ENCODE results near the gene STAG3.
A peak's percentile ranks its signal among the peaks of the same experiment; 100 is the strongest.
"Not testable (repeated sequence)": the region's sequence is repeated elsewhere in the genome, so short reads cannot be mapped to it uniquely, and the experiment has no call there.

STAG3 gene

DNA sequence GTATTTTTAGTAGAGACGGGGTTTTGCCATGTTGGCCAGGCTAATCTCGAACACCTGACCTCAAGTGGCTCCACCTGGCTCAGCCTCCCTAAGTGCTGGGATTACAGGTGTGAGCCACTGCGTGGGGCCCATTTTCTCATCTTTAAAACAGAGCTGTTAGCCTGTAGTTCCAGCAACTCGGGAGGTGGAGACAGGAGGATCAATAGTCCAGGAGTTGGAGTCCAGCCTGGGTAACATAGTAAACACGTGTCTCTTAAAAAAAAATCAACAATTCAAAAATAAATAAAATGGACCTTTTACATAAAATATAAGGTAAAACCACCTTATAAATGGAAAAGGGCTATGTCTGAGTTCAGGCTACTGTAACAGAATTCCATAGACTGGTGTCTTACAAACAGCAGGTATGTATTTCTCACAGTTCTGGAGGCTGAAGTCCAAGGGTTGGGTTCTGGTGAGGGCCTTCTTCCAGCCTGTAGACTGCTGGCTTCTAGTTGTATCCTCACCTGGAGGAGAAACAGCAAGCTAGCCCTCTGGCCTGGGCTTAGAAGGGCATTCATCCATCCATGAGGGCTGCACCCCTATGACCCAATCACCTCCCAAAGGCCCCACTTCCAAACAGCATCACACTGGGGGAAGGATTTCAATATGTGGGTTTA is 35.0 kb downstream of the STAG3 start:
- no peak for DNase-seq (ENCODE audit: low spot score)

DNA sequence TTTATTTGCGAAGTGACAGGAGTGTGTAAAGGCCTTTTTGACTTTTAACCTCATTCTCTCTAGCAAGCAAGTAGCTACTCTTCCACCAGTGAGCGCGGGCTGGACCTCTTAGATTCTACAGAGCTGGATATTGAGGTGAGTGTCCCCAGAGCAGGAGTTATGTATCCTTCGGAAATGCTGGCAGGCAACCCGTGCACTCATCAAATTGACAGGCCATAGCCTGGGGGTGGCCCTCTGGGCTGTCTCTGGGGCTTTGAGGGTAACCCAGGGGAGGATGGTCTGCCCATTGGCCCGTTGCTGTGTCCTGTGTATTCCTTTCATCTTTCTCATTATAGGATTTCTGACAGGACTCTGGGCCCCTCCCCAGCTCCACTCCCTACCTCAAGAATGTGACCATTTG is 36.0 kb downstream of the STAG3 start:
- no peak for DNase-seq (ENCODE audit: low spot score)

DNA sequence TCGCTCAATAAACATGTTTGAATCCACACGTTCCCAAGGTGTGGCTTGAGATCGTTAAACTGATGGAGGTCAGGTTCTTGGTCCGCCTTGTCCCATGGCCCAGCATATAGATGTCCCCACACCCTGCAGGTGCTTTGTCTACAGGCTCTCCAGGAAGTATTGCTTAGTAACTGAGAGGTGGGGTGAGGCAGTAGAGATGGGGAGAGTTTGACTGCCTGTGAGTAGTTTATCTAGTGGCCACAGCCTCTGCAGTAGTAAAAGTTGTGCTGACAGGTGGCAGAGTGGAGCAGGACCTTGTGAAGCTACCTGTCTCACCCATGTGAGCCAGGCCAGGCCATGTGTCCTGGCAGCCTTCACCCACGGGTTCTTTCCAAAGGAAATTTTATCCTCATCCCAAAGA is 36.6 kb downstream of the STAG3 start:
- DNase-seq (ENCODE audit: low spot score), result not testable (repeated sequence)

DNA sequence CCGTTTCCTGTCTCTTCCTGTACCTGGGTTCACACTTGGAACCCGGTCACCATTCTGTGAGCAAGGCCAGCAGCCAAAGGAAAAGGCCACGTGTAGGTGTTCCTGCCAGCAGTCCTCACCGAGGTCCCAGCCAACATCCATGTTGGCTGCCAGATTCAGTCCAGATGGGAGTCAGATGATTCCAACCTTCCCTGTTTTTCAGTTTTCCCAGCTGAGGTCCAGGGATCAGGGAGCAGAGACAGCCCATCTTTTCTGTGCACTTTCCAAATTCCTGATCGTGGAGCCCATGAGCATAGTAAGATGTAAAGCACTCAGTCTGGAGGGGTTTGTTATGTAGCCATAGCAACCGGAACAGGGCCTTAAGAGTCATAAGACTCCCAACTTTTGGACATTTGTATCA is 38.2 kb downstream of the STAG3 start:
- no peak for DNase-seq (ENCODE audit: low spot score)

DNA sequence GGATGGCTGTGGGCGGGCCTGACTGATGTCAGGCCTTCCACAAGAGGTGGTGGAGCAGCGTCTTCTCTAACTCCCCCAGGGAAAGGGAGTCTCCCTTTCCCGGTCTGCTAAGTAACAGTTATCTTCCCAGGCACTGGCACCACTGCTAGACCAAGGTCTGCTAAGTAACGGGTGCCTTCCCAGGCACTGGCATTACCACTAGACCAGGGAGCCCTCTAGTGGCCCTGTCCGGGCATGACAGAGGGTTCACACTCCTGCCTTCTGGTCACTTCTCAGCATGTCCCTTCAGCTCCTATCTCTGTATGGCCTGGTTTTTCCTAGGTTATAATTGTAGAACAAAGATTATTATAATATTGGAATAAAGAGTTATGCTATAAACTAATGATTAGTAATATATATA is 40.2 kb downstream of the STAG3 start:
- peak; percentile 84 for DNase-seq (ENCODE audit: low spot score)

DNA sequence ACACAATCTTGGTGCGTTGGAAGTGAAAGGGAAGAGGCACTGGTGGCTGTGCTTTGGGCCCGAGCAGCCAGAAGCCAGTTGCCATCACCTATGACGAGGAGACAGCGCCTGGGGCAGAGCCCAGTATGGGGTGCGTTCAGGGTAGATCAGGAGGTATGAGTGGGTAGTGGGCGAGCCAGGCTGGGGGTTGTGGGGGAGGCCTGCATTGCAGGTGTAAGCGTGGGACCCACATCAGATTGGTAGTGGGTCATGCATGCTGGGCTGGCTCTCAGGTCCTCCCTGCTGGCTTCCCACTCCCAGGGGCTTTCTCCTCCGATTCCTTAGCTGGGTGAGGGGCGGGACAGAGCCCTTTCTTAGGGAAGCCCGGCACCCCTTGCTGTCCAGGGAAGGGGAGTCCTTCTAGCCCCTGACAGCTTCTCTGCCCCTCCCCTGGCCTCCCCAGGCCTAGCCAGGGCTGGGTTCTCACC is 41.6 kb downstream of the STAG3 start:
- DNase-seq (ENCODE audit: low spot score), result no peak

DNA sequence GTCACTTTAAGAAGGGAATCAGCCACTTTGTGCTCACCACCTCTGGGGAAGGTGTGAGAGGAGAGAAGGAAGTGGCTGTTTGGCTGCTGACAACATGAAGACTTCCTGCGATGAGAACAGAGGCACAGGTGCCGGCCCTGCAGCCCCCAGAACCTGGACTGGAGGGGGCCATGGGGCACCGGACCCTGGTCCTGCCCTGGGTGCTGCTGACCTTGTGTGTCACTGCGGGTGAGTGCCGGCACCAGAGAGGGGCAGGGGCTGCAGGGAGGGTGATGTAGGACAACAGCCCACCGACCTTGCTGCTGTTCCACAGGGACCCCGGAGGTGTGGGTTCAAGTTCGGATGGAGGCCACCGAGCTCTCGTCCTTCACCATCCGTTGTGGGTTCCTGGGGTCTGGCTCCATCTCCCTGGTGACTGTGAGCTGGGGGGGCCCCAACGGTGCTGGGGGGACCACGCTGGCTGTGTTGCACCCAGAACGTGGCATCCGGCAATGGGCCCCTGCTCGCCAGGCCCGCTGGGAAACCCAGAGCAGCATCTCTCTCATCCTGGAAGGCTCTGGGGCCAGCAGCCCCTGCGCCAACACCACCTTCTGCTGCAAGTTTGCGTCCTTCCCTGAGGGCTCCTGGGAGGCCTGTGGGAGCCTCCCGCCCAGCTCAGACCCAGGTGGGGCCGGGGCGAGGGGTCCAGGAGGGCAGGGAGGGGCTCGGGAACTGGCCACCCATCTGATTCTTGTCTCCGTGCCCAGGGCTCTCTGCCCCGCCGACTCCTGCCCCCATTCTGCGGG is 42.3 kb downstream of the STAG3 start, which contains the start of gene PVRIG:
PVRIG (plus strand) TSS at position 149 of the 785 bp plus-strand sequence; CDS start at position 171, 22 bp downstream.
- DNase-seq (ENCODE audit: low spot score), result not testable (repeated sequence)

DNA sequence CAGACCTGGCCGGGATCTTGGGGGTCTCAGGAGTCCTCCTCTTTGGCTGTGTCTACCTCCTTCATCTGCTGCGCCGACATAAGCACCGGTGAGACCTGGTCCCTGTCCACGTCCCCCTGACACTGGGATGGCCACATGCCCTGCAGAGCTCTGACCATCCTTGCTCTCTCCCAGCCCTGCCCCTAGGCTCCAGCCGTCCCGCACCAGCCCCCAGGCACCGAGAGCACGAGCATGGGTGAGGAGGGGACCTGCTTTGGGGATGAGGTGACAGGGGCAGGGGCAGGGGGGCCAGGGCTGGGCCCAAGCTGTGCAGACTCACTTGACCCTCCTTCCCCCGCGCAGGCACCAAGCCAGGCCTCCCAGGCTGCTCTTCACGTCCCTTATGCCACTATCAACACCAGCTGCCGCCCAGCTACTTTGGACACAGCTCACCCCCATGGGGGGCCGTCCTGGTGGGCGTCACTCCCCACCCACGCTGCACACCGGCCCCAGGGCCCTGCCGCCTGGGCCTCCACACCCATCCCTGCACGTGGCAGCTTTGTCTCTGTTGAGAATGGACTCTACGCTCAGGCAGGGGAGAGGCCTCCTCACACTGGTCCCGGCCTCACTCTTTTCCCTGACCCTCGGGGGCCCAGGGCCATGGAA is 43.0 kb downstream of the STAG3 start:
- DNase-seq (ENCODE audit: low spot score), result no peak

DNA sequence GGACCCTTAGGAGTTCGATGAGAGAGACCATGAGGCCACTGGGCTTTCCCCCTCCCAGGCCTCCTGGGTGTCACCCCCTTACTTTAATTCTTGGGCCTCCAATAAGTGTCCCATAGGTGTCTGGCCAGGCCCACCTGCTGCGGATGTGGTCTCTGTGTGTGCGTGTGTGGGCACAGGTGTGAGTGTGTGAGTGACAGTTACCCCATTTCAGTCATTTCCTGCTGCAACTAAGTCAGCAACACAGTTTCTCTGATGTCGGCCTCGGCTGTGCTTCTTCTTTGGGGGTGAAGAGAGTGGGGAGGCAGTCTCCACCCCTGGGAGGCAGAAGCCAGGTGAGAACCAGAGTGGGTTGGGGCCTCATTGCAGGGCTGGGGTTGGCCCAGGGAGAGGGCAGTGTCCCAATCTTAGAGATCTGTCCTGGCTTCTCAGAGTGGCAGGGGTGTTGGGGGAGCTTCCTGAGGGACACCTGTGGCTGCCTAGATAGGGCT is 43.6 kb downstream of the STAG3 start:
- DNase-seq (ENCODE audit: low spot score), result peak; percentile 79

DNA sequence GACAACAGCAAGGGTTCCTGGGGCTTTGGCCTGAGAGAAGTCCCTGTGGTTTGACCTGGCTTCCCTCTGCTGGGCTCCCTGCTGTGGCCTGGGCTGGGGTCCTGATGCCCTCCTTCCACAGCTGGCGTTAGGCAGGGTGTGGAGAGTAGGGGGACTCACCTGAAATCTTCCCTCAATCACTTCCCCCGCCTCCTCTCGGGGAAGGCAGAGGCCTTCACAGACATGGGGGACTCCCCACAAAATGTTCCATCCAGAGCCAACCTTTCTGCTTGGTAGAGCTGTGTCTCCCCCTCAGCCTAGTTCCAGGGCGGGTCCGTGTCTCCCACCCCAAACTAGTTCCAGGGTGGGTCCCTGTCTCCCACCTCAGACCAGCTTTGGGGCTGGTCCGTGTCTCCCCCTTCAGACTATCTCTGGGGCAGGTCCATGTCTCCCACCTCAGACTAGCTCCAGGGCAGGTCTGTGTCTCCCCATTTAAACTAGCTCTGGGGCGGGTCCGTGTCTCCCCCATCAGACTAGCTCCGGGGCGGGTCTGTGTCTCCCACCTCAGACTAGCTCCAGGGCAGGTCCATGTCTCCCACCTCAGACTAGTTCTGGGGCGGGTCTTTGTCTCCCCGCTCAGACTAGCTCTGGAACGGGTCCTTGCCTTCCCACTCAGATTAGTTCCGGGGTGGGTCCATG is 44.2 kb downstream of the STAG3 start:
- DNase-seq (ENCODE audit: low spot score), result no peak

DNA sequence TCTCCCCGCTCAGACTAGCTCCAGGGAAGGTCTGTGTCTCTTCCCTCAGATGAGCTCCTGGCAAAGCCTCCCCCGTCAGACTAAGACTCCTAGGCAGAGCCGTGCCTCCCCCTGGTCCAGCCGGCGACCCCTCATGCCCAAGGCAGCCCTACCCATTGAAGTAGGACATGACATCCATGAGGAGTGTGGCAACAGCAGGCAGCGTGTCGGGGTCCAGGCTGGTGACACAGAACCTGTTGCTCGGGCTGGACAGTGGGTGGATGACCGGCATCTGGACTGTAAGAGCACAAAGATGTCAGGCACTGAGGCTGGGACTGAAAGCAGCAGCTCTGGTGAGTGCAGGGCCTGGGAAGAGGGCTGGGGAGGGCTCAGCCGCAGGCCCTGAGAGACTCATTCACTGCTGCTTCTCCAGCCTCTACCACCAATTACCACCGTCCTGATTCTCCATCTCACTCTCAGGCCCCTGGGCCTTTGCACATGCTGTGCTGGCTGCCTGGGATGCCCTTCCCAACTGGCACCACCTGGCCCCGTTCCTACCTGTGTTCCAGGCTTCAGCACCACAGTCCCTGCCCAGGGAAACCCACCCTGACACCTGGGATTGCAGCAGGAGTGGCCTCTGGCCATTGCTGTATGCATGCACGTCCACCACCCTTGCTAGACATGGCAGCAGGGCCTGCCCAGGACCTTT is 44.9 kb downstream of the STAG3 start:
- no peak for DNase-seq (ENCODE audit: low spot score)

DNA sequence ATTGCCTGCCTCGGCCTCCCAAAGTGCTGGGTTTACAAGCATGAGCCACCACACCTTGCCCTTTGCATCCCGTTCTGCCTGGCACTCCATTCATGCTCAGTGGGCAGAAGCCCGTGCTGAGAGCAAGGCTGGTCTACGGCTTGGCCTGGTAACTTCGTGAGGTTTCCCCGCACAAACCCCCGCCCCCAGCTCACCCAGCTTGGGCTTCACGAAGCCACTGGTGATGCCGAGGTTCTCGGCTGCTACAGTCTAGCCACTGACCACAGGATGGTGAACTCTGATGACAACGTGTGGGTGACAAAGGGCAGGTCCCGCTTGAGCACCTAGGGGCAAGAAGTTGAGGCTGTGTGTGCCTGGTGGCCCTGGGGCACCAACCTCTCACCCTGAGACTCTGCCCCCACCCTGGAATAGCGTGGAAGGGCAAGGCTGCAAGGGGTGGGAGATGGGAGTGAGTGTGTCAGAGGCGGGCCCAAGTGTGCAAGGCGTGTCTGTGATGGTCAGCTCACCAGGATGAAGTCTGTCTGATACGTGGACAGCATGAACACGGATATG is 45.7 kb downstream of the STAG3 start:
- not testable (repeated sequence) for DNase-seq (ENCODE audit: low spot score)

DNA sequence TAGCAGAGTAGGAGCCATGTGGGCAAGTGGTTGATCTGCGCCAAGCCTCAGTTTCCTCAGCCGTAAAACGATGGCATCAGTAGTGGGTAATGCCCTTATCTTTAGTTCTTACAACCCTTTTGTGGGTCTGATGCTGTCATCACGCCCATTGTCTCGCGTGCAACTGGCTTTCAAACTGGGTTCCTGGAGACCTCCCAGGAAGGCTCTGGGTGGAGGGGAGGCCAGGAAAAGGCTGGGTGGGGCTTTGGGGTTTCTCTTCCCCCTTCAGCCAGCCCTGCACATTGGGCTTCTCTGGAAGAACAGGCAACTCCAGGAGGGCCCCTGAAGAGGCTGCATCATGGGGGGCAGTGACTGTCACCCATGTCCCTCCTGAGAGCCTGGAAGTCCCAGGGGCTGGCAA is 47.2 kb downstream of the STAG3 start:
- not testable (repeated sequence) for DNase-seq (ENCODE audit: low spot score)

DNA sequence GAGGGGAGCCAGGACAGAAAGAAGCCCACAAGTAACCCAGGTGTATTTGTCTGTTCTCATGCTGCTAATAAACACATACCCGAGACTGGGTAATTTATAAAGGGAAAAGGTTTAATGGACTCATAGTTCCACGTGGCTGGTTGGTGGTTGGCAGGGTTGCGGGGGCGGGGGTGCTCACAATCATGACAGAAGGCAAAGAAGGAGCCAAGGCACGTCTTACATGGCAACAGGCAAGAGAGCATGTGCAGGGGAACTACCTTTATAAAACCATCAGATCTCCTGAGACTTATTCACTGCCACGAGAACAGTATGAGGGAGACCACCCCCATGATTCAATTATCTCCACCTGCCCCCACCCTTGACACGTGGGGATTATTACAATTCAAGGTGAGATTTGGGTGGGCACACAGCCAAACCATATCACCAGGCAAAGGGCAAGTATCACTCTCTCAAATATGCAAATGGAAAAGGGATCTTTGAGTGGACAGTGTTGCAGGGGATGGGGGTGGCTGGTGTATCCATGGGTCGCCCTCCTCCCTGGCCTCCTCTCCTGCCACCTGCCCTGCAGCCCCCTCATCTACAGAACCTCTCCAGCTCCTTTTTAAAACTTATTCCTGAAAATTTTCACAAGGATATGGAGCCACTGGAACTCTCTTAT is 57.1 kb downstream of the STAG3 start:
- not testable (repeated sequence) for DNase-seq (ENCODE audit: low spot score)

DNA sequence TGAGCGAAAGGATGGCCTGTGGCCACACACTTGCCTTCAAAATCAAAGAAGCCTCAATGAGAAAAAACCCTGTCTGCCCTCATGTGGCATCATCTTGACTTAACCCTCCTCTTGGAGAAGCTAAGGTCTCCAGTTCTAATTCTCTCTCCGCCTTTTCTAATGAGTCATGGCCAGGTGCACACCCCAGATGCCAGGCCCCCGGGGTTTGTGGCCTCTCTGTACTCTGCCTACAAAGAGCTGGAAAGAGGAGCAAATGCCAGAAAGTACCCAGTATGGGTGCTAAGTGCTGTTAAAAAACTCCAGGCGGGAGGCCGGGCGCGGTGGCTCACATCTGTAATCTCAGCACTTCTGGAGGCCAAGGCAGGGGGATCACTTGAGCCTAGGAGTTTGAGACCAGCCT is 62.3 kb downstream of the STAG3 start:
- DNase-seq (ENCODE audit: low spot score), result not testable (repeated sequence)

DNA sequence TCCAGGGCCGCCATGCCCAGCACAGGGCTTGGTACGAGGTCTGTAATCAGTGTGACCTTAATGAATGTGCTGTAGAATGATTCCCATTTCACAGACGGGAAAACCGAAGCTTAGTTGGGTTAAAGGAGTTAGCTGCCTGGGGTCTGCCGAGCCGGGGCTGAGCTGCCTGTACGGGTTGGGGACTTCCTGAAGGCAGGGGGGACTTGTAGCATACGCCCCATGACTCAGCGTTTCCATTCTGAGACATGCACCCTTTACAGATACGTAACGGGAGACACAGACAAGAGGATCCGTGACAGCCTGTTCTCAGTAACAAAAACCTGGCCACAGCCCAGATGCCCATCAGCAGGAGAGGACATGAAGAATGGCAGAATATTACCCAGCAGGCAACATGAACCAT is 65.7 kb downstream of the STAG3 start:
- peak; percentile 50 for DNase-seq (ENCODE audit: low spot score)

DNA sequence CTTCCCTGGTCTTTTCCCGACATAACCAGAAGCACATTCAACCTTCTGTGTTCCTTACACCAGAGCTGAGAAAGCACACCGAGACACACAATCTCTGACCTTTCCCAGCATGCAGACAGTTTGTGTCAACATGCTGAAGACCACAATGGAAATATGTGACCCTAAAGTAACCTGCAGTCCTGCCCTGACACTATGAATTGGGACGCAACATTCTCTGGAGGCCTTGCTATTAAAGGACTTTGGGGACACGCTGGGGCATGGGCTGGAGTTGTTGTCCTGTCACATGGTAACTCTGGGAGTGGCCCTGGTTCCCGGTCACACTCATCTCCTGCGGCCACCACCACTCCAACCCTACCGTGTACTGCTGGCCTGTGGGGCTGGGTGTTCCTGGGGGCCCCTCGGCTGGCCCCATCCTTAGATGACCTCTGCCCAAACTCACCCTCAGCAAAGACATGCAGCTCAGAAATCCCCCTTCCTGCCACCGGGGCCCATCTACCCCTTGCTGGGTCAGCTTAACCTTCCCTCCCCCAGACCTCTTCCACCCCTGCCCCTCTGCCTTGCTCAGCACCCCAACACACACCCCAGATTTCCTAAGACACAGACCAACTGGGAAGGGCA is 67.4 kb downstream of the STAG3 start:
- DNase-seq (ENCODE audit: low spot score), result not testable (repeated sequence)

DNA sequence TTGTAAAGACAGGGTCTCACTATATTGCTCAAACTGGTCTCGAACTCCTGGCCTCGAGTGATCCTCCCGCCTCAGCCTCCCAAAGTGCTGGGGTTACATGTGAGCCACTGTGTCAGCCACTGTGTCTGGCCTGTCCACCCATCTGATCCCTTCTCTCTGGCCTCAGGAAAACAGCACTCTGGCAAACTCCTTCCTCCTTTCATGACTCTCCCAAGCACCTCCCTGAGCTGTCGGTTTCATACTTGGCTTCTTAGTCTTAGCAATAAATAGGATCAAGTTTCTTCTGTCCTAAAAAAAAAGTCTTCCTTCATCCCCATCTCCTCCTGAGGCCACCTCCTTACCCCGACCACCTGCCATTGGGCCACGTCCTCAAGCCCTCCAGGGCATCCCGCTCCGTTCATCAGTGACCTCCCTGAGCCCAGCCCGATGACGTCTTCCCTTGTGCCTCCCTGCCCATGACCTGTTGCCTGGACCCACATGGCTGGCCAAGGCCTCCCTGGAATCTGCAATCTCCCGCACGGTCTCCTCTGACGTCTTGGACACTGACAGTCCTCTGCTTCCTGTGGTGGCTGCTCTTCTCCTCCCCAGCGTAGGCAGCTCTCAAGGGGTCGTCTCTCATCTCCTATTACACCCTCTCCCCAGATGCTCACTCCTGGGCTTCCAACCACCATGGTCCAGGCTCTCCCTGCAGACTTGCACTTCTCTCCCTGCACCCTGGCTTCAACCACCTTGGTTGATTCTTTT is 68.6 kb downstream of the STAG3 start:
- not testable (repeated sequence) for DNase-seq (ENCODE audit: low spot score)

DNA sequence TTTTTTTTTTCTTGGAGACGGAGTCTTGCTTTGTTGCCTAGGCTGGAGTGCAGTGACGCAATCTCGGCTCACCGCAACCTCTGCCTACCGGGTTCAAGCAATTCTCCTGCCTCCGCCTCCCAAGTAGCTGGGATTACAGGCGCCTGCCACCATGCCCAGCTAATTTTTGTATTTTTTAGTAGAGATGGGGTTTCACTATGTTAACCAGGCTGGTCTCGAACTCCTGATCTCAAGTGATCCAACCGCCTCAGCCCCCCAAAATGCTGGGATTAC is 69.1 kb downstream of the STAG3 start:
- DNase-seq (ENCODE audit: low spot score), result not testable (repeated sequence)
